IMR-90 (cell line): ENCODE measurements around the gene ABCB4.

Source experiments
- BHLHE40 ChIP-seq: fragments of 150-350 bp; IDR thresholded peaks from 2 replicates; pipeline ENCODE4 v1.6.1; 2016; ENCODE audit warnings: mild to moderate bottlenecking, low read depth, low read length
- CEBPB ChIP-seq: IDR thresholded peaks from 2 replicates; pipeline ENCODE4 v1.6.1; 2012; ENCODE audit warnings: low read depth, low read length, improper control_type of control experiment
- CHD1 ChIP-seq: IDR thresholded peaks from 2 replicates; pipeline ENCODE4 v1.6.1; 2012; ENCODE audit warnings: low read depth, low read length, improper control_type of control experiment
- CTCF ChIP-seq: conservative IDR thresholded peaks from 2 replicates; pipeline ENCODE4 v1.5.1; 2012; ENCODE audit warnings: mild to moderate bottlenecking, low read depth, low read length, improper control_type of control experiment
- FOS ChIP-seq: fragments of 150-350 bp; IDR thresholded peaks from 2 replicates; pipeline ENCODE4 v1.6.1; 2016; ENCODE audit warnings: low read depth, low read length
- MAFK ChIP-seq: IDR thresholded peaks from 2 replicates; pipeline ENCODE4 v1.6.1; 2012; ENCODE audit warnings: low read depth, low read length, improper control_type of control experiment
- MXI1 ChIP-seq: IDR thresholded peaks from 2 replicates; pipeline ENCODE4 v1.6.1; 2012; ENCODE audit warnings: low read depth, mild to moderate bottlenecking, low read length, moderate library complexity, borderline replicate concordance
- NFE2L2 ChIP-seq: fragments of 150-350 bp; IDR thresholded peaks from 2 replicates; pipeline ENCODE4 v1.6.1; 2016; ENCODE audit warnings: low read depth, mild to moderate bottlenecking, low read length
- POLR2A ChIP-seq: IDR thresholded peaks from 2 replicates; pipeline ENCODE4 v1.6.1; 2012; ENCODE audit warnings: mild to moderate bottlenecking, low read depth, low read length
- RAD21 ChIP-seq: IDR thresholded peaks from 2 replicates; pipeline ENCODE4 v1.6.1; 2012; ENCODE audit warnings: low read length, improper control_type of control experiment
- RCOR1 ChIP-seq: IDR thresholded peaks from 2 replicates; pipeline ENCODE4 v1.6.1; 2012; ENCODE audit warnings: mild to moderate bottlenecking, low read length, improper control_type of control experiment; ENCODE audit not compliant: insufficient replicate concordance
- RFX5 ChIP-seq: IDR thresholded peaks from 2 replicates; pipeline ENCODE4 v1.8.0; 2012; ENCODE audit warnings: low read depth, mild to moderate bottlenecking, low read length, moderate library complexity
- SMC3 ChIP-seq: fragments of 150-350 bp; IDR thresholded peaks from 2 replicates; pipeline ENCODE4 v1.6.1; 2016; ENCODE audit warnings: low read depth, mild to moderate bottlenecking, antibody characterized with exemption, low read length, moderate library complexity

DNA sequence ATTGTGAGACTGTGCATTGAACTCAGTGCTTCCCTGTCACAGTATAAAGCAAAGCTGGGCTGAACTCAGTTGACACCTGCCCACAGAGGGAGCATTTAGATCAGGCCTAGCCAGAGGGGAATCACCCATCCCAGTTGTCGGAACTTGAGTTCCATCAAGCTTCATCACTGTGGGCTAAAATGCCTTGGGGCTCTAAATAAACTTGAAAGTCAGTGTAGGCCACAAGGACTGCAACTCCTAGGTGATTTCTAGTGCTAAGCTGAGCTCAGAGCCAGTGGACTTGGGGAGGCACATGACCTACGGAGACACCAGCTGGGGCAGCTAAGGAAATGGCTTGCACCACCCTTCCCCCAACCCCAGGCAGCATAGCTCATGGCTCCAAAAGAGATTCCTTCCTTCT lies 7.7 kb upstream of the ABCB4 start:
- TF ChIP-seq CTCF = no peak
- TF ChIP-seq POLR2A = no peak
- no peak for TF ChIP-seq RCOR1
- no peak for TF ChIP-seq CEBPB
- no peak for TF ChIP-seq RFX5
- no peak for TF ChIP-seq BHLHE40
- TF ChIP-seq RAD21 = no peak
- TF ChIP-seq CHD1 = no peak
- no peak for TF ChIP-seq FOS
- no peak for TF ChIP-seq SMC3
- no peak for TF ChIP-seq MXI1
- TF ChIP-seq MAFK = no peak
- no peak for TF ChIP-seq NFE2L2
